Cardiac fibroblast (primary cell): ENCODE results near the gene IGFN1.

Experiments used
- DNase-seq, 2 donors: peaks; one replicate each; pipeline versions ENCODE4 v3.0.0 to v3.0.0-alpha.2; 2010; ENCODE audit warnings: low read depth in 2 of 2
- H3K4me3 ChIP-seq, 2 donors: replicated peaks in 1 of 2; 1 replicate in 1 of 2; 2 replicates in 1 of 2; pipeline ENCODE4 v1.5.1; 2011; ENCODE audit warnings: low read depth in 2 of 2, low read length in 2 of 2, mild to moderate bottlenecking in 2 of 2, moderate library complexity in 1 of 2
- CTCF ChIP-seq: IDR thresholded peaks from one replicate; pipeline ENCODE4 v1.5.1; 2011; ENCODE audit warnings: low read depth, mild to moderate bottlenecking, low read length, inconsistent platforms

The IGFN1 gene

GRCh38 chr1:201171063-201172036 is 19.3 kb upstream of the IGFN1 start:
- DNase-seq, result peak; percentile 33 to 45
- TF ChIP-seq CTCF, result peak; percentile 33
- H3K4me3 ChIP-seq, result peak overlapping the region; percentile 54 to 60

- no peak for DNase-seq
- TF ChIP-seq CTCF, result no peak
- no peak overlapping the region for H3K4me3 ChIP-seq
Measured at GRCh38 chr1:201172326-201172725, 18.3 kb upstream of the IGFN1 start.

GRCh38 chr1:201172999-201173610 is 17.5 kb upstream of the IGFN1 start:
- no peak overlapping the region for H3K4me3 ChIP-seq
- no peak for TF ChIP-seq CTCF
- peak in 1 of 2 donors; percentile 69 for DNase-seq

GRCh38 chr1:201173736-201174135 is 16.9 kb upstream of the IGFN1 start:
- DNase-seq, result no peak
- TF ChIP-seq CTCF, result no peak
- H3K4me3 ChIP-seq, result no peak overlapping the region

- no peak for DNase-seq
- TF ChIP-seq CTCF, result no peak
- H3K4me3 ChIP-seq, result no peak overlapping the region
Measured at GRCh38 chr1:201175820-201176500, 14.7 kb upstream of the IGFN1 start.

GRCh38 chr1:201176940-201177339 is 13.7 kb upstream of the IGFN1 start:
- no peak for DNase-seq
- no peak overlapping the region for H3K4me3 ChIP-seq
- TF ChIP-seq CTCF, result no peak
